Endodermal cell (in vitro differentiated cells): Measurements from ENCODE around the gene NRXN3. TPM values are rescaled to one million over a fixed set of nuclear protein-coding genes. Genes with fewer than 3 reads are reported as not detected.

ENCODE experiments used
- DNase-seq: peaks from one replicate; pipeline ENCODE4 v3.0.0-alpha.2; 2017
- H3K27ac ChIP-seq: 2 replicates; pipeline ENCODE4 v1.5.1; 2013; ENCODE audit warnings: mild to moderate bottlenecking, low read depth, low read length, moderate library complexity
- H3K27me3 ChIP-seq: 2 replicates; pipeline ENCODE4 v1.6.1; 2013; ENCODE audit warnings: mild to moderate bottlenecking, low read length, moderate library complexity; ENCODE audit not compliant: insufficient read depth, control insufficient read depth, poor library complexity, severe bottlenecking
- H3K36me3 ChIP-seq: 2 replicates; pipeline ENCODE4 v1.7.0; 2013; ENCODE audit warnings: mild to moderate bottlenecking, low read length, moderate library complexity; ENCODE audit not compliant: control insufficient read depth, insufficient read depth
- H3K4me1 ChIP-seq: one replicate; pipeline ENCODE4 v1.7.0; 2013; ENCODE audit warnings: low read length; ENCODE audit not compliant: control insufficient read depth, insufficient read depth
- H3K4me3 ChIP-seq: 2 replicates; pipeline ENCODE4 v1.5.1; 2013; ENCODE audit warnings: mild to moderate bottlenecking, low read length, moderate library complexity
- H3K9ac ChIP-seq: 2 replicates; pipeline ENCODE4 v1.6.1; 2013; ENCODE audit warnings: mild to moderate bottlenecking, low read length, moderate library complexity; ENCODE audit not compliant: poor library complexity, severe bottlenecking; ENCODE audit errors: extremely low read depth
- H3K9me3 ChIP-seq: 2 replicates; pipeline ENCODE4 v1.6.1; 2013; ENCODE audit warnings: mild to moderate bottlenecking, low read length, moderate library complexity; ENCODE audit not compliant: control insufficient read depth
- H3K27ac Mint-ChIP-seq: 2 replicates; pipeline ENCODE4 v1.8.0; 2020; ENCODE audit warnings: mixed read lengths
- H3K27me3 Mint-ChIP-seq: 2 replicates; pipeline ENCODE4 v1.8.0; 2021; ENCODE audit warnings: mild to moderate bottlenecking, mixed read lengths; ENCODE audit not compliant: insufficient read depth
- H3K36me3 Mint-ChIP-seq: 2 replicates; pipeline ENCODE4 v1.8.0; 2020; ENCODE audit warnings: low read depth, mixed read lengths
- H3K4me1 Mint-ChIP-seq: 2 replicates; pipeline ENCODE4 v1.8.0; 2020; ENCODE audit warnings: mixed read lengths
- H3K4me3 Mint-ChIP-seq: 2 replicates; pipeline ENCODE4 v1.8.0; 2020; ENCODE audit warnings: mild to moderate bottlenecking, moderate library complexity, mixed read lengths
- H3K9me3 Mint-ChIP-seq: 2 replicates; pipeline ENCODE4 v1.8.0; 2020; ENCODE audit warnings: mild to moderate bottlenecking, mixed read lengths
- WGBS, 2 experiments: methylation state at CpG; one replicate each; pipeline versions ENCODE4 v1.1.5 to v1.1.7; 2013; ENCODE audit warnings: missing lambda C conversion rate in 2 of 2, mixed read lengths in 1 of 2; ENCODE audit not compliant: insufficient coverage in 1 of 2, insufficient read length in 1 of 2; 5-methylcytosine and 5-hydroxymethylcytosine counted together
- total RNA-seq, 2 donors: library from RNA; stranded (reverse); fragmentation: NEBNext Ultra II Directional in 1 of 2; extraction: Animal tissue kit (Norgen Biotek cat#: 25700) in 1 of 2; gene quantifications; 2 replicates in 1 of 2; 3 replicates in 1 of 2; pipeline ENCODE4 v1.2.1, GENCODE V29; 2021
- TF ChIP-seq, protein P1 (sequence below): fragments of 200-600 bp; sonication (generic); conservative IDR thresholded peaks from 2 replicates; pipeline ENCODE4 v1.5.0; 2021; ENCODE audit warnings: antibody characterized with exemption, mild to moderate bottlenecking

Gene NRXN3
- total RNA-seq, 2 donors from 2014 or later = 20.9 to 21.4 TPM

DNA sequence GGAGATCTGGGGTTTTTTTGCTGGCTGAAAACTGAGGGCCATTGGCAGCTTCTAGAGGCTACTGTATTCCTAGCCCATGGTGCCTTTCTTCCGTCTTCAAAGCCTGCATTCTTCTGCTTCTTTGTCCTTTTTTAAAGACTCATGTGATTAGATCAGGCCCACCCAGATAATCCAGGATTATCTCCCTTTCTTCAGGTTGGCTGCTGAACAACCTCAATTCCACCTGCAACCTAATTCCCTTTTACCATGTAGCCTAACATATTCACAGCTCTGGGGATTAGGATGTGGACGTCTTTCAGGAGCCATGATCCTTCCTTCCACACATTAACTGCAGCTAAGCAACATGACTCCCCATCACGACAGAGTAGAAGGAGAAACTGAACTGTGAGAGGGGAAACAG, 1055.6 kb downstream of the NRXN3 start:
- H3K4me3 Mint-ChIP-seq = no peak overlapping the region
- H3K27ac ChIP-seq = no peak overlapping the region
- no peaks in the 10 kb centered on the region for H3K27me3 ChIP-seq
- no peaks in the 10 kb centered on the region for H3K27me3 Mint-ChIP-seq
- H3K4me1 ChIP-seq = peaks cover 6% of the 10 kb centered on the region
- H3K9ac ChIP-seq = no peak overlapping the region
- 40 to 62% methylated on average over 1 to 2 of the region's 3 CpGs for WGBS, 2 experiments
- H3K27ac Mint-ChIP-seq = no peak overlapping the region
- H3K36me3 ChIP-seq = no peaks in the 10 kb centered on the region
- peaks cover 5% of the 10 kb centered on the region for H3K9me3 ChIP-seq
- H3K4me3 ChIP-seq = no peak overlapping the region
- H3K4me1 Mint-ChIP-seq = peaks cover 19% of the 10 kb centered on the region
- no peak for DNase-seq
- H3K9me3 Mint-ChIP-seq = peaks cover 10% of the 10 kb centered on the region
- TF ChIP-seq, protein P1, sequence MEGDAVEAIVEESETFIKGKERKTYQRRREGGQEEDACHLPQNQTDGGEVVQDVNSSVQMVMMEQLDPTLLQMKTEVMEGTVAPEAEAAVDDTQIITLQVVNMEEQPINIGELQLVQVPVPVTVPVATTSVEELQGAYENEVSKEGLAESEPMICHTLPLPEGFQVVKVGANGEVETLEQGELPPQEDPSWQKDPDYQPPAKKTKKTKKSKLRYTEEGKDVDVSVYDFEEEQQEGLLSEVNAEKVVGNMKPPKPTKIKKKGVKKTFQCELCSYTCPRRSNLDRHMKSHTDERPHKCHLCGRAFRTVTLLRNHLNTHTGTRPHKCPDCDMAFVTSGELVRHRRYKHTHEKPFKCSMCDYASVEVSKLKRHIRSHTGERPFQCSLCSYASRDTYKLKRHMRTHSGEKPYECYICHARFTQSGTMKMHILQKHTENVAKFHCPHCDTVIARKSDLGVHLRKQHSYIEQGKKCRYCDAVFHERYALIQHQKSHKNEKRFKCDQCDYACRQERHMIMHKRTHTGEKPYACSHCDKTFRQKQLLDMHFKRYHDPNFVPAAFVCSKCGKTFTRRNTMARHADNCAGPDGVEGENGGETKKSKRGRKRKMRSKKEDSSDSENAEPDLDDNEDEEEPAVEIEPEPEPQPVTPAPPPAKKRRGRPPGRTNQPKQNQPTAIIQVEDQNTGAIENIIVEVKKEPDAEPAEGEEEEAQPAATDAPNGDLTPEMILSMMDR = no peak
- H3K36me3 Mint-ChIP-seq = no peaks in the 10 kb centered on the region

DNA sequence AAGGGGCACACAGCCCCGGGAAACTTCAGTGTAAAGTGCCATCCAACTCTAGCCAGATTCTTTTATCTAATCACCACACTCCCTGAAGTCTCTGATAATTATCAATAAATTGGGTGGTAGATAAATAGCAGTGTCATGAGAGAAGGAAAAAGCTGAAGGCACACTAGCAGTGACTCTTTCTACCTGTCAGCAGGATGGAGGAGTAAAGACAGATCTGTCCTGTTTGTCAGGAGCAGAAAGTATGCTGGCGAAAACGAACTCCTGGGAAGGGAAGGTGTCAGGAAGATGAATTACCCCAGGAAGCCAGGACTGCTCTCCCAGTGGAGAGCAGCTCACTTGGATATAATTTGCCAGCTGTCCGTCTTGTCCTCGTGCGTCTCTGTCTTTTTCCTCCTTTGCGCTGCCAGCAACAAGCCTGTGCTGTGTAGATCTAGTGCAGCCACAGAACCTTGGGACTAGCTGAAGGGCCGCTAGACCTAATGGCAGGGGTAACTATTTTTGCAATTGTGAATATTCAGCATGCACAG, 1059.3 kb downstream of the NRXN3 start:
- H3K27ac ChIP-seq = no peak overlapping the region
- Mint-ChIP-seq H3K9me3 (no peaks in the 10 kb centered on the region), H3K27ac (no peak overlapping the region), H3K36me3 (no peaks in the 10 kb centered on the region), H3K27me3 (no peaks in the 10 kb centered on the region), H3K4me1 (peaks cover 31% of the 10 kb centered on the region), H3K4me3 (no peak overlapping the region)
- TF ChIP-seq, protein P1 = no peak
- no peaks in the 10 kb centered on the region for H3K36me3 ChIP-seq
- H3K27me3 ChIP-seq = no peaks in the 10 kb centered on the region
- H3K4me3 ChIP-seq = no peak overlapping the region
- WGBS, 2 experiments = 78 to 79% methylated on average over 3 to 8 of the region's 8 CpGs
- no peaks in the 10 kb centered on the region for H3K9me3 ChIP-seq
- no peak overlapping the region for H3K9ac ChIP-seq
- DNase-seq = no peak
- H3K4me1 ChIP-seq = peaks cover 6% of the 10 kb centered on the region

GRCh38 chr14:79242666-79243065, 1072.5 kb downstream of the NRXN3 start:
- Mint-ChIP-seq H3K9me3 (peaks cover 2% of the 10 kb centered on the region), H3K4me1 (peaks cover 7% of the 10 kb centered on the region), H3K27me3 (peaks cover 4% of the 10 kb centered on the region), H3K36me3 (no peaks in the 10 kb centered on the region), H3K27ac (no peak overlapping the region), H3K4me3 (no peak overlapping the region)
- DNase-seq = no peak
- H3K9me3 ChIP-seq = peaks cover 7% of the 10 kb centered on the region
- no peak overlapping the region for H3K9ac ChIP-seq
- TF ChIP-seq, protein P1 = no peak
- no peaks in the 10 kb centered on the region for H3K27me3 ChIP-seq
- no peak overlapping the region for H3K27ac ChIP-seq
- peaks cover 5% of the 10 kb centered on the region for H3K4me1 ChIP-seq
- no peak overlapping the region for H3K4me3 ChIP-seq
- no peaks in the 10 kb centered on the region for H3K36me3 ChIP-seq
